Esophagus mucosa (tissue), 1 donor: Measurements from ENCODE around the gene PRKN. TPM values are rescaled to one million over a fixed set of nuclear protein-coding genes. Genes with fewer than 3 reads are reported as not detected.

Experiments
- ATAC-seq: fragments of 200-7000 bp; cut with Tn5 transposase; one replicate; pipeline ENCODE4 v1.9.1; 2020
- total RNA-seq: library from RNA; stranded (reverse); gene quantifications from one replicate; pipeline ENCODE4 v1.2.4, GENCODE V29; 2023
- donor health status: DM: yes; HTN: yes; CAD: no.

The PRKN gene
- total RNA-seq, 1 donor from 2014 or later, result 2.4 TPM

DNA sequence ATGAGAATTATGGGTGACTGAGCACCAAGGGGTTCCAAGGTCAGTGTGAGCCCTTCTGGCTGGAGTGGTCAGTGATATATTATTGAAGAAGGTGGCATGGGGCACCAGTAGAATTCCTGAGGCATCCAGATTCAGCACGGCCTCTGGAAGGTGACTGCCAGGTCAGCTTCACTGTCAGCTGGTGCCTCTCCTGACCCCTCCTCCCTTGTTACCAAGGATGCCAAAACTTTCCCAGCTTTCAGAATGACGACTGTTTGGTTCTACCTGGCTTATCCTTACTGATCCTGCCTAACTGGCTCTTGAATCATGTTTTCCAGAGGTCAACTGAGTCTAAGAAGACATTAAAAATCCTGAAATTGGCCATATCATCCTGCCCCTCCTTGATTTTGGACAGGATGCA is 1264.5 kb downstream of the PRKN start:
- ATAC-seq, result no peak

DNA sequence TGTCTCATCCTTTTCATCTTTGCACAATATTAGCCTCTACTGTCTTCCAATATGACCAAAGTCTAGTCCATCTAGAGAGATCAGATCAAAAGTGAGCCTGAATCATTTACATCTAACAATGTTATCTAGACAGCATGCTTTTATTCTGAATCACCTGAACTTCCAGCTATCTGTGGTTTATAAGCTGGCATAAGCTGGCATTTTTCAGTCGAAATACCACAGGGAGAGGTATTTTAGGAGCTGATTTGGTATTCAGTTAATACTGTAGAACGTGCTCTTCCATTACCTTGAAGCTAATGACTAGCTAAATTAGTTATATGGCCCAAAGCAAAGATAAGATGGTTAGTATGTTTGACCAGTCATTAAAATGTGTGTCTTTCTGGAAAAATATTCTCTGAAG is 1265.4 kb downstream of the PRKN start:
- ATAC-seq, result no peak

DNA sequence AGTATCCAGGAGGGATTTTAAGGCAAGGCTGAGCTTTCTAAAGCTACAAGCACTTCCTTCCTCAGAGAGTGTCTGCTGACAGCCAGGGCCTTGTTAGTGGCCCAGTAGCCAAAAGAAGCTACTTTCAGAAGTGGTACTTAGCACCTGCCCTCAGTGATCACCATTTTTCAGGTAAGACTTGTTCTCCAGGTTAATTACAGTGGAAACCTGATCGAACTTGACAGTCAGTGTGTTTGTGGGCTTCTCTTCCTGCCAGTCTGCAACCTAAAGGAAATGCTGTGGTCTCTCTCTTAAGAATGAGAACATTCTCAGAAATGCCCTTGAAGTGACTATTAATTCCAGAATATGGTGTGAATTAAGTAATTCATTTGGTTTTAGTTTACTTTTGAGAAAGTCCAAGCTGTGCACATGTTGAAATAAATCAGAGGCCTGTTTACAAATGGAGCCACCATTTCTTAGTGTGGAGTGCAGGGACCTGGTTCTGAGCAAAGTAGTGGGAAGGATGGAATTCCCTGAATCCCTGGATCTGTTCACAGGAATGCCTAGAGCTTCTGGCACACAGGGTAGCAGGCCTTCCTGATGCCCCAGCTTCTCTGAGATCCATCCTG is 1268.5 kb downstream of the PRKN start:
- ATAC-seq, result no peak

DNA sequence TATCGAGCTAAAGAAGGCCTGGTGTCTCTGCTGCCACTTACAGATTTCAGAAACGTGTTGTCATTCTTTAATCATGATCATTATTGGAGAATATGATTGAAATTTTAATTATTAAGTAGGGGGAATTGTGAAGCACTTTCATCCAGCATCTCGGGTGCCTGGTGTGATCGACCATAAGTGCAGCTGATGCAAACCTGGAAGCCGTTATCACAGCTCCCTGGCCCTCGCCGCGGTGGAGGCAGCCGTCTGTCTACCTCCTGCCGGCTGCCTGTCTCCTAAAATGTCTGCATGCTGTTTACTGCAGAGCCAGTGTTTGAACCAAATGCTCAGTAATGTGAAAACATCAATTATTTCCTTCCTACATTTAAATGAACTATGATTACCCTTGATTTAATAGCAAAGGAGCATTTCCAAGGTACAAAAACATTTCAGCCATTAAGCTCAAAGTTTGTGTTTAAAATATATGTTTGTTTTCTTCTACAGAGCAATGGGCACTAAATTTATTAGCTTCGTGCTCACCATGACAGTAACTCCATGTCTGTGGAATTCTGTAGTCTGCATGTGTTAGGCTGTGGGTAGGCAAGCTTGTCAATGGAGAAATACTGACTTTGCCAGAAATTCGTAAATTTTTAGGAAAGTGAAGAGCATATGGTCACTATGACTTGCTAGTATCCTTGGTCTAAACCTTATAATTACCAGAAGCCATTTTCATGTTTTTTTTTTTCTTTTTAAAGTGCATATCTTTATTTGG is 1269.2 kb downstream of the PRKN start:
- no peak for ATAC-seq

DNA sequence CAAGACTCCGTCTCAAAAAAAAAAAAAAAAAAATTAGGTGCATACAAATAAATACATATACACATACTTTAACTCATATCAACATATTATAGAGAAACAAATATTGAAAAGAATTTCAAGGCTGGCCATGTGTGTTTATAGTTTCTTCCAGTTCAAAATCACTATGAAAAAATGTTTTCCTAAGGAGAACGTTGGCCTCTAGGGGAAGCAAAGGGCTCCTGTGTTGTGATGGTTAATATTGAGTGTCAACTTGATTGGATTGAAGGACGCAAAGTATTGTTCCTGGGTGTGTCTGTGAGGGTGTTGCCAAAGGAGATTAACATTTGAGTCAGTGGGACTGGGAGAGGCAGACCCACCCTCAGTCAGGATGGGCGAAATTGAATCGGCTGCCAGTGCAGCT is 1271.7 kb downstream of the PRKN start:
- no peak for ATAC-seq

DNA sequence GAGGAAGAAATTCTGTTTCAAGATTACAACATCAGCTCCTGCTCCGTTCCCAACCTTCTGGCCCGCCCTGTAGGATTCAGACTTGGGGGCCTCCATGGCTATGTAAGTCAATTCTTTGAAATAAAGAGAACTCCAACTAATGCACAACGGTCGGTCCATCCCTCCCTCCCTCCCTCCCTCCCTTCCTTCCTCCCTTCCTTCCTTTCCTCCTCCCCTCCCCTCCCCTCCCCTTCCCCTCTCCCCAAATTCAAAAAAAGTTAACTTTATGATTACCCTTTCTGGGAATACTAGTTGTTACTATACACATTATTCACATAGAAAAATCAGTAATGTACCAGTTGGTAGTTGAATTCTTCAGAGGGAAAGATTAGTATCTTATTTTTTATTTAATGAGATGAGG is 1274.0 kb downstream of the PRKN start:
- no peak for ATAC-seq

DNA sequence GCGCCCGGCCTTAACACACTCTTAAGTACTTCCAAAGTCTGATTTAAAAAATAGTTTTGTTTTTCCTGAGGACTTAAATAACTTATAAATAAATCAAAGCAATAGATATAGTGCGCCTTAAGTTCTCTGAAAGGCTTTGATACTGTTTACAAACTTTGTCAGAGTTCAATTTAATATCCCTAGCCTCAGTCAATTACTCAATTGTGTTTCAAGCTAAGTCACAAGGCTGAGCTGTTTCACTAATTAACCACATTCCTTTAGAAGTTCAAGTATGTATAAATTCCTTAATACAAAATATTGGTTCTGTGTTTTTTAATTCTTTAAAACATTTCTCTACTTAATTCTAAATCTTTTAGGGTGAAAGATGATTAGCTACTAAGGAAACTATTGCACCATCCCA is 1275.3 kb downstream of the PRKN start:
- no peak for ATAC-seq

DNA sequence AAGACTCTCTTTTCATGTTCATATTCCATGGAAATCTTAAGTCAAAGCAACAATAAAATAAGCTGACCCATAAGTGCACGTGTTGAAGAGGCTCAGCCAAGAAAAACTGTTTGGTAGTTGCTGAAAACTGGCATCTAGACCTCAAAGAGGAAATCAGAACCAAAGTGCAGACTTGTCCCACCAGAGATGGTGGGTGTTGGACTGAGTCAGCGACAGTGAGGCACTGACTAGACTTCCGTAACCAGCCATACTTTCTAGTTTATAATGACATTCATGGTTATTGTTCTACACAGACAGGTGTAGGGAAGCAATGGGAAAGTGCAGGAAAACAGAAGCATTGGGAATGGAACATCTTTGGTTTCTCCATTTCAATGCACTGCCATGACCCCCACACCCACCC is 1278.0 kb downstream of the PRKN start:
- no peak for ATAC-seq

DNA sequence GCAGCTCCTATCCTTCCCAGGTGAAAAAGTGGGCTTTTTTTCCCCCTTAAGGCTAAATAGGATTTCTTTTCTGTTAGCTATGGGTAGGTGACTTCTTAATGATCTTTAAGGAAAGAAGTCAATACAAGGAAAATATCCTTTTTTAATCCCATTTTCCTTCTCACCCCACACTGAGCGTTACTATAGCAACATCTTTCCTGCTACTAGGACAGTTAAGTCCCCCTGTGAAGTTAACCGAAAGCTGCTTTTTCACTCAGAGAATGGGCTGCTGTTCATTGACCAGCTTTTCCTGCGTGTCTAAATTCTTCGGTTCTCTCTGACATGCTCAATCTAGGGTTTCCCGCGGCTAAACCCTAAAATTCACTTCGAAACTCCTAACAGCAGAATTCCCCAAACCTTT is 1280.6 kb downstream of the PRKN start:
- no peak for ATAC-seq

DNA sequence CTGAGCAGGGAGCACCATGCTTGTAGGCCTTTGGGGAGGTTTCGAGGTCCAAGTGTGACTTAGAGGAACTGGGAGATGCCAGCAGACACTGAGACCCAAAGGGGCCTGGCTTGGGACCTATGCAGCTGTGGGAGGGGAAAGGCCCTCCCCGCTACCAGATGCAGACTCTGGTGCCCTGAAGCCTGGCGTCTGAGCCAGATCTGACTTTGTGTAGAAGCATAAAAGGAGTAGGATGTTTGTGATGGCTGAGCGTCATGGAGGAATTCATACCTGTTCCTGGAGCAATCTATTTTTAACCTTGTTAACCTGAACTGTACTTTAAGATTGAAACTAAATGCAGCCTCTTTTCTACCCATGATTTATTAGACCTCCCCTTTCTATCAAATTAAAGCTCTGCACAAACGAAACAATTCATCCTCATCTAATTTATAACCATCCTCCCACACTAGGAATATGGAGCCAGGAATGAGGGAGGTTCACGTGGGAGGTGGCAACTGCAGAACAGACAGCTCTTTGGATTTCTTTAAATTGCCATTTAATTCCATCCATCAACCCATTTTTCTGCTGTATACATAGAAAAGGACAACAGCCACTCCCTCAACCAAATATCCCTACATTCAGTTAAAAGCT is 1281.2 kb downstream of the PRKN start:
- ATAC-seq, result no peak

DNA sequence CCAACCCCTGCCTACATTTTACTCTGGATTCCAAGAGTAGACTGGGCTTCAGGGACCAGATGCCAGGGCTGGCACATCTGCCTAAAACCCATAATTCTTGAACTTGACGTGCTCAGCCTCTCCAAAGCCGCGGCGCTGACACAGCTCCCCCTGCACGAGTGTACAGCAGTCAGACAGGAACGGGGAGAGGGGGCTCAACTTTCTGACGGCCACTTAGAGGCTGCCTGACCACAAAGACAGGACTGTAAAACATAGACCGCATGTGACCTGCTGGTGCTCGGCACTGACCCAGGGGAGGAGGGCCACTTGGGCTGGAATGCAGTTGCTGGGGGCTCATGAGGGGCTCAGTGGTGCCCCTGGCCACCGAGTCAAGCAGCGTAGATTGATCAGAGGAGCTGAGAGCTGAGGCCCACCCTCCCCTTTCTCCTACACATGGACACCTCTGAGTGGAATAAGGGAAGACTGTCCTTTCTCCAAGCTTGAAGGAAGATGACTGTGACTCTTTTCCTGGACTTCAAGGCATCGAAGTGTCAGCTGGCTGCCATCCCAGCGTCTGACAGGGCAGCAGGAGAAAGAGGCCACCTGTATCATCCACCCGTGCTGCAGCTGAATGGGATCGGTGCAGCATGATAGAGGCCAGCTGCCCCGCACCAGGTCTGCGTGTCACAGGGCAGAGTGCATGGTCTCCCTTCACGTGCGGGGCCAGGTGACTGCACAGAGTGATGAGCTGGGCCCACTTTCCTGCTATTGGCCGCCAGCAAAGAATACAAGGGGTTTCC is 1282.4 kb downstream of the PRKN start:
- no peak for ATAC-seq

DNA sequence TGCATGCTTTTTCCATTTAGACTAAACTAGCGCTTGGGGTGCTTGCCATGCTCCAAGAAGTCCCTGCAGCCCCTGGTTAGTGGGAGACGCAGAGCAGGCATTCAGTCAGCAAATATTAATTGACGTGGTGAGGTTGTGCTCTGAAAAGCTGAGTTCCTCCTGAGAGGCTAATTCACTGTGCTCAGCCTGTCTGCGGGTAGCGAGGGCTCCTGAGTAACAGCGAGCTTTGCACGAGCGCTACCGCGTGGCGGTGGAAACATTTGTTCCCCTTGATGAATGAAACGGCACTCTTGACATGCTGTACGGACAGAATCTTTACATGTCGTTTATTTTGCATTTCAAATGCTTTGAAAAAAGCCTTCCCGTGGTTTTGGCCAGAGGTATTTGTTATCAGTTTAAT is 1283.1 kb downstream of the PRKN start:
- ATAC-seq, result peak; percentile 29

DNA sequence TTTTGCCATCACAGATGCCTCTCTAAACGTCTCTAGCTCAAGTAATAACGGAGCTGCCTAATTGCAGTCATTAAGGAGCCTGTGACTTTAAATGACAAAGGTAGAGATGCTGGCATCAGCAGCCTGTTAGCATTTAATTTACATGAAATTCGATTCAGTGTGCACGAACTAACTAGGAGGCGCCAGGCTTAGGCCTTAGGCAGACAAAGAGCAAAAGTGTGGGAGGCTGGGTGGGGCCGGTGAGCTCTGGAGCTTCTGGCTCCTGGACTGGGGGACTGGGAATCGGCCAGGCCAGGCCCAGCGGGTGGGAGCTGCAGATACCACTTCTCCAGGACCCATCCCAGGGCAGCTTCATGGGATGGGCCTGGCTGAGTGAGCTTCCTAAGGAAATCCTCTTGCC is 1283.7 kb downstream of the PRKN start:
- no peak for ATAC-seq

DNA sequence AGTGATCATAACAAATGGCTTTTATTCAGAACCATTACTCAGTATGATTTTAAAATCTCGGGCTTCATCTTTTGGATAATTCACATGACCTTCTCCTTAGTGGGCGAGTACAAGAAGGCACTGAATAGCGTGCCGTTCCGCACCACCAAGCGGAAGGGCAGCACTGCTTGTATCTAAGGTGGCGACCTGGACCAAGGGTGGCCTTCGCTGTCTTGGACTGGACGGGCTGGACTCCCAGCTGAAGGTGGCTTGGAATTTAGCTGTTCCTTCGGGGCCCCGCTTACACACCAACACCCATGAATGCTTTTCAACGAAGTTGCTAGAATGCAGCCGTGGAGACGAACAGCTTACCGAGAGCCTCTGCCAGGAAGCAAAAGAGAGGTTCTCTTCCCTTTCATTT is 1285.1 kb downstream of the PRKN start:
- no peak for ATAC-seq

DNA sequence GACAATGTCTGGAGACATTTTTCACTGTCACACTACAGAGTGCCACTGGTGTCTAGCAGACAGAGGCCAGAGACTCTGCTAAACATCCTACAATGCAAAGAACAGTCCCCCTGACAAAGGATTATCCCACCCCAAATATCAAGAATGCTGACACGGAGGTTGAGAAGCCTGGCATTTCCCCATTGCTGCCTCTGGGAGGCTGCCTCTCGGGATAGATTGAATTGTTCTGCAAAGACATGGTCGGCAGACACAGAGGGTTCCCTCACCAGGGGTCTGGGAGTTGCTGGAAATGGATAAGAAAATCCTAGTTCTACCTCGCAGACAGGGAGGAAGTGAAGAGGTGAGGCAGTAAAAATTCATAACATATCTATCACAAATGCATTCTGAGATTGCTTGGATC is 1287.3 kb downstream of the PRKN start:
- no peak for ATAC-seq

DNA sequence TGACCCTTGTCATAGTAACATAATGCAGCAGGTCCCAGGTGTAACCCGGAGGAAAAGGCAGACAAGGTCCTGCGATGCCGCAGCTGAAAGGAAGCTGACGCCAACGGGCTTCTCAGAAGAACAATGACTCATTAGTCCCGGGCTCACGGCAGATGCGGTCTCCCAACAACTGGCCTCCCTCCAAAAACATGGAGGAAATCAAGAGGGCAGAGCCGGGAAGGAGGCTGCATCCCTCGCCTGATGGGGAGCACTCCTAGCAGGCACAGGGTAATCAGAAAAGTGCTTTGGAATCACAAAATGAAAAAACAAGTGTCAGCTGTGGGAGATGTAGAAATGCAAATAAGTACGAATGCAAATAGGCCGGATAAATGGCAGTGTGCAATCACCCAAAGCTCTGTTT is 1288.5 kb downstream of the PRKN start:
- peak; percentile 62 for ATAC-seq

DNA sequence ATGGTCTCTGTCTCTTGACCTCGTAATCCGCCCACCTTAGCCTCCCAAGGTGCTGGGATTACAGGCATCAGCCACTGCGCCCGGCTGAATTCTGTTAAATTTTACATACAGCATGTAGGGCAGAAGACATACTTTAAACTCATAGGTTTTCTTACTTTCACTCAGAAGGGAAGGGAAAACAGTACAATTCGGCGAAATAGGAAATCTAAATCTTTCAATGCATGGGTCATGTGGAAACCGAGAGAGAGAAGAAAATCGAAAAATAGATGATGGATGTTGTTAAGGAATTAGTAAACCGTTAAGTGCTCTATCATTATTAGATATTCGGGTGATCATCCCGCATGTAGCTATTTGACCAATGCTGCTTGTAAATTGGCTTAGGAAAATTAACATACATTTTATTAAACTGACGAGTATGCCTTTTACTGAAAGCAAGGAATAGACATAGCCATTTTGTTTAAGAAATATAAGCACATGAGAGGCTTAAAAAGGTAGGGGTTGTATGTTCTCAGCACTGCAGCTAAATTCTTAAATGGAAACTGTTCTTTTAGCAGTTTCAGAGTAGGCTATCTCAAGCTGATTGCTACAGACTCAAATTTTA is 1289.0 kb downstream of the PRKN start:
- ATAC-seq, result no peak

DNA sequence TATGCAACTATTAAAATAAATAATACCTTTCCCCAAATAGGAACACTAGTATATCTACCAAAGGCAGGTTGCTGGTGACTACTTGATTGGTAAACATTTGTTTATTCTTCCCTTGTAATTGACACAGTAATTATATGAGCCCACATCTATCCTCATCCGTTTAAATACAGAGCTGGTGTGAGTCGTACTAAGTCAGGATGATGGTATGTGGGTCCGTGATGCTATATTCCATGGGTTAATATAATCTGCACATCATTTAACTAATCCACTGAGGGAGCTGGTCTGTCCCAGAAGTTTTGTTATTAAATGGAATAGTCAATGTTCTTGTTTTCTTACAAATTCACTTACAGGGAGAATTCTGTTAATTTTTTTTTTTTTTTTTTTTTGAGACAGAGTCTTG is 1289.7 kb downstream of the PRKN start:
- ATAC-seq, result no peak

DNA sequence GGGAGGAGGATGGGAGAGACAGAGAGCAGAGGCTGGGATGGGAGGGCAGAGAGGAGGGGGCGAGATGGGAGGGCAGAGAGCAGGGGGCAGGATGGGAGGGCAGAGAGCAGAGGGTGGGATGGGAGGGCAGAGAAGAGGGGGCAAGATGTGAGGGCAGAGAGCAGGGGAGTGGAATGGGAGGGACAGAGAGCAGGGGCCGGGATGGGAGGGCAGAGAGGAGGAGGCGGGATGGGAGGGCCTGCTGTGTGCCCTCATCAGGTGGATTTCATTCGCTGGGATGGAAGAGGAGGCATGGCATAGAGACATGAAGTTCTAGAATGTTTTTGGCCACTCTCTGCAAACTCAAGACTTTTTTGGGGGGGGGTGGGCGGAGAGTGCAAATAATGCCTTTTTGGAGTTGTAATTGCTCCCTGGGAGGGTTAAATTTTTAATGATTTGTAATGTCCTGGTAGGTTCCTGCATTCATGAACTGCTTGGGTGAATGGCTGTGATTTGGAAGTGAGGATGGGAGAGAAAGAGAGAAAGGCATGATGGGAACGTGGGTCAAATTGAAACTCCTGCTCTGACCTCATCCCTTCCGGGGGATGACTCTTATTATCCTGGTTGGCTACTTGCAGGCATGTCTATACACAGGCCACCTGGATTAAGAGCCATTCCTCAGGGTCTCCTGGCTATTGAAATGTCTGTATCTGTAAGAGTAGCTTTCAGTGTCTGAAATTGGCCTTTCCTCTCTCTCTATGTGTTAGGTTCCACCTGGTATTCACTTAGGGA is 1291.3 kb downstream of the PRKN start:
- ATAC-seq, result no peak

DNA sequence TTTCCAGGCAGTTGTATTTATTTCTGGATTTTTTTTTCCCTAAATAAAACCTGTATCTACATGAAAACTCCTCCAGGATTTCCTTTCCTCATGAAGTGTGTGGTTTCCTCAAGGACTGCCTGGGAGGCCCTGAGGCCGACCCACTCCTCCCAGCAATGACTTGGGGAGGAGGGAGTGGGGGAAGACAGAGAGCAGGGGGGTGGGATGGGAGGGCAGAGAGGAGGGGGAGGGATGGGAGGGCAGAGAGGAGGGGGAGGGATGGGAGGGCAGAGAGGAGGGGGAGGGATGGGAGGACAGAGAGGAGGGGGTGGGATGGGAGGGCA is 1291.9 kb downstream of the PRKN start:
- ATAC-seq, result no peak

DNA sequence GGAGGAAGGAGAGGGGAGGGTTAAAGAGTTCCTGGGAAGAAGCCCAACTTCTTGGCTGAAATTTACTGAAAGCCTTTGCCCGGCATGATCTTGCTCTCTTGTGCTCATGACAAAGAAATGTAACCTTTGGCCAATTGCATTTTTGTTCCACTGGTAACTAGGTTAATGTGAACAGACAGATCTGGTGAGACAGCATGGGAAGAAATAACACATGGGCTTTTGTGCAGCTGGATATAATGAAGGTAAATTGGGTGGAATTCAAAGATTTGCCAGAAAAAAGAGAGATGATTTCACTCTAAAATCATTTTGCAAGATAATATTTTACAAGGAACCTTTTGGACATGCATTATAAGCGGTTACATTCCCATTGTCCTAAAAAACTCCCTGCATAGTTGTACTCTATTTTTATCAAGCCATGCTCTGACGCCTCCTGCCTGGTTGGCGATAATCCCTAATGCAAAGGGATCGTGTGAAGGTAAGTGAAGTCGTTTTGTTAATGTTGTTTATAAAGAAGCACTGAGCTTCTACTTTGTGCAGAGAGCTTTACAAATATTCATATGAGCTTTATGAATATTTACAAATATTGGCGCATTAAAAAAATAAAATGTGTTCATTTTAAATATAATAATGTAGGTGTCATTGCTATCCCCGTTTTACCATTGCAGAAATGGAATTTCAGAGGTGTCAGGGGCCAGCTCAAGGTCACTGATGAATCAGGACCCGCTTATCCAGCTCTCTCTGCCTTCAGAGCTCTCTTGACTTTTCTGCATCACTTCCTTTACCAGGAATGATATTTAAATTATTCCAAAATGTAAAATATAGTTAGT is 1292.4 kb downstream of the PRKN start:
- ATAC-seq, result peak; percentile 67
